Activated B cell treated with CpG ODN at 0.5 μM for 24 hours (primary cell): ENCODE data around the gene CKLF. TPM values are rescaled to one million over a fixed set of nuclear protein-coding genes. Genes with fewer than 3 reads are reported as not detected.

Experiments used
- ATAC-seq: fragments of 200-7000 bp; cut with Tn5 transposase; one replicate; pipeline ENCODE4 v1.10.0; 2021; ENCODE audit warnings: low read depth, mild to moderate bottlenecking, moderate library complexity
- CTCF ChIA-PET: fragments of 350-600 bp; sonication (Branson Sonifier 250); formaldehyde crosslinking; loops from one replicate; lab custom pipeline; 2021; ENCODE audit warnings: antibody characterized with exemption; lab: Charles Lee
- POLR2A ChIA-PET: fragments of 350-600 bp; sonication (Branson Sonifier 250); formaldehyde crosslinking; loops from one replicate; lab custom pipeline; 2021; ENCODE audit warnings: antibody characterized with exemption; lab: Charles Lee
- DNase-seq: peaks from one replicate; pipeline ENCODE4 v3.0.0; 2022
- H3K27ac Mint-ChIP-seq: one replicate; pipeline ENCODE4 v1.8.0; 2020; ENCODE audit warnings: mixed read lengths
- H3K27me3 Mint-ChIP-seq: one replicate; pipeline ENCODE4 v1.8.0; 2021; ENCODE audit warnings: mixed read lengths
- H3K36me3 Mint-ChIP-seq: one replicate; pipeline ENCODE4 v1.8.0; 2021; ENCODE audit warnings: low read depth, mixed read lengths
- H3K4me1 Mint-ChIP-seq: one replicate; pipeline ENCODE4 v1.8.0; 2021; ENCODE audit warnings: mixed read lengths
- H3K4me3 Mint-ChIP-seq: one replicate; pipeline ENCODE4 v1.8.0; 2020; ENCODE audit warnings: mild to moderate bottlenecking, mixed read lengths
- H3K9me3 Mint-ChIP-seq: one replicate; pipeline ENCODE4 v1.8.0; 2020; ENCODE audit warnings: mixed read lengths
- CTCF ChIP-seq: fragments of 200-600 bp; IDR thresholded peaks from one replicate; pipeline ENCODE4 v1.8.0; 2022; ENCODE audit warnings: antibody characterized with exemption, mild to moderate bottlenecking
- intact Hi-C: fragments of 100-400 bp; cut with micrococcal nuclease; formaldehyde crosslinking; loops from one replicate; pipeline ENCODE4 v1.15.1; 2024
- total RNA-seq: library from RNA; stranded (reverse); gene quantifications from 2 replicates; pipeline ENCODE4 v1.2.3, GENCODE V29; 2022

The CKLF gene
- total RNA-seq, 1 donor from 2014 or later: 12.1 TPM

GRCh38 chr16:66519482-66520373 is 32.6 kb upstream of the CKLF start:
- no peaks in the 10 kb centered on the region for H3K9me3 Mint-ChIP-seq
- no peak overlapping the region for H3K4me3 Mint-ChIP-seq

DNA sequence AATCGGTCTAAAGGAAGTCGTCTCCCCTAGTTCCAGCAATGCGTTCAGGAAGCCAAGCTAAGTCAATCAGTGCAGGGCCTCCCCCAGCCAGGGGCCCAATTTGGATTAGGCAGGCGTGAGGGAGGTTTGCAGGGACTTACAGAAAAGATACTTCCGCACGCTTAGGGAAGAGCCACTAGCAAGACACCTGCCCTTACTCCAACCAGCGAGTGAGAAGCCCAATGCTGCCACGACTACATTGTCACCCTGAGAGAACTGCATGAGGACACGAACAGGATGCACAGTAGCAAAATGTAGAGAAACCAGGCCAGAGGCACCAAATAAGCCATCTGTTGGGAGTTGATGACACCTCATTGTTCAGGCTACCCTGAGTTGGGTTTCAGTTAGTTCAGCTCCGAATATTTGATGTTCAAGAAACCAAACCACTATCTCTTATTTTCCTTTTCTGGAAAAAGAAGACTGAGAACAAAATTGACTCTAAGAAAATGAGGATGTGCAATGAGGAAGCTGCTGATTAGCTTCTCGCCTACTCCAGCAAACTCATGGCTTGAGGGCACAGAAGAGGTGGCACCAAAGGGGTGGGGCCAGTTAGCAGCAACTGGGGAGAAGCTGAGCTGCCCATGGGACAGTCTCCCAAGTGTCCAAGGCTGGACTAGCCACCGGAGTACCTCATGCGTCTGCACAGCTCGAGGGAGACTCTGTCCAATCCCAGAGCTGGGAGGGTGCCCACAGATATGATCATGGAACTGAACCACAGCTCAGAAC is 31.8 kb upstream of the CKLF start:
- H3K9me3 Mint-ChIP-seq: no peaks in the 10 kb centered on the region
- CTCF ChIA-PET: no interaction called here
- POLR2A ChIA-PET: interaction anchor here (9.8 kb wide), 1 partner anchor 29 kb away, joined by 162 read pairs; the partner anchor contains the start of genes CKLF and TK2
- ATAC-seq (no peak), DNase-seq (no peak)
- no peak for TF ChIP-seq CTCF
- H3K27me3 Mint-ChIP-seq: no peaks in the 10 kb centered on the region
- intact Hi-C loops: loop anchor here (2.0 kb wide), 1 partner anchor 230 kb away; the partner anchor contains the start of gene DYNC1LI2
- H3K36me3 Mint-ChIP-seq: no peaks in the 10 kb centered on the region
- H3K27ac Mint-ChIP-seq: peak overlapping the region; percentile 24
- peak overlapping the region; percentile 39 for H3K4me3 Mint-ChIP-seq
- peaks cover 97% of the 10 kb centered on the region for H3K4me1 Mint-ChIP-seq

More at GRCh38 chr16:66519482-66520373, 32.6 kb upstream of the CKLF start:
- ATAC-seq (no peak), DNase-seq (no peak)
- POLR2A ChIA-PET: interaction anchor here (9.8 kb wide), 1 partner anchor 30 kb away, joined by 162 read pairs; the partner anchor contains the start of genes CKLF and TK2
- Mint-ChIP-seq H3K27ac (peak overlapping the region; percentile 13), H3K36me3 (no peaks in the 10 kb centered on the region), H3K27me3 (no peaks in the 10 kb centered on the region), H3K4me1 (peaks cover 93% of the 10 kb centered on the region)
- CTCF ChIA-PET: no interaction called here
- intact Hi-C loops: loop anchor here (2.0 kb wide), 1 partner anchor 231 kb away; the partner anchor contains the start of gene DYNC1LI2
- TF ChIP-seq CTCF: no peak

DNA sequence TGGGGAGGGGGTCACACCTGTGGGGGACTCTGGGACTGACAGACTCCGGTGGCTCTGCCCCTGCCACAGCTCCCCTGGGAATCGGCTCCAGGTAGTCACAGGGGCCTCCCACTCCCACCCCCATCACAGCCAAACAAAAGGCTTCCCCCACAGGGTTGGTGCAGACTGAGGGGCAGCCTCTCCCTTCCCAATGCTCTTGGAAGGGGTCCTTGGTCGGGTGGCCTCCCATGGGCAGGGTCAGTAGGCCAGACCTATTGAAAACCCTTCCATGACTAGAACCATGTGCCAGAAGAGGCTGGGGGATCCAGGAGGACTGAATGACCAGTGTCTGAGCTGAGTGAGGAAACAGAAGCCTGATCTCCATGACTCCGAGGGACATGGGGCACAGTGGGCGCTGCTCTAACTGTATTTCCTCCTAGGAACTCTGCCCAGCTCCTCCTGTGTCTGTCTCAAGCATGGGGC is 31.1 kb upstream of the CKLF start:
- peaks cover 97% of the 10 kb centered on the region for H3K4me1 Mint-ChIP-seq
- no peaks in the 10 kb centered on the region for H3K36me3 Mint-ChIP-seq
- no peak for TF ChIP-seq CTCF
- H3K27me3 Mint-ChIP-seq: no peaks in the 10 kb centered on the region
- no peaks in the 10 kb centered on the region for H3K9me3 Mint-ChIP-seq
- no peak for ATAC-seq
- CTCF ChIA-PET: interaction anchor here (1.2 kb wide), 1 partner anchor 45 kb away, joined by 3 read pairs; no protein-coding TSS in a partner anchor
- intact Hi-C loops: loop anchor here (2.0 kb wide), 1 partner anchor 230 kb away; the partner anchor contains the start of gene DYNC1LI2
- H3K4me3 Mint-ChIP-seq: no peak overlapping the region
- POLR2A ChIA-PET: interaction anchor here (9.8 kb wide), 1 partner anchor 29 kb away, joined by 162 read pairs; the partner anchor contains the start of genes CKLF and TK2
- no peak for DNase-seq
- no peak overlapping the region for H3K27ac Mint-ChIP-seq

DNA sequence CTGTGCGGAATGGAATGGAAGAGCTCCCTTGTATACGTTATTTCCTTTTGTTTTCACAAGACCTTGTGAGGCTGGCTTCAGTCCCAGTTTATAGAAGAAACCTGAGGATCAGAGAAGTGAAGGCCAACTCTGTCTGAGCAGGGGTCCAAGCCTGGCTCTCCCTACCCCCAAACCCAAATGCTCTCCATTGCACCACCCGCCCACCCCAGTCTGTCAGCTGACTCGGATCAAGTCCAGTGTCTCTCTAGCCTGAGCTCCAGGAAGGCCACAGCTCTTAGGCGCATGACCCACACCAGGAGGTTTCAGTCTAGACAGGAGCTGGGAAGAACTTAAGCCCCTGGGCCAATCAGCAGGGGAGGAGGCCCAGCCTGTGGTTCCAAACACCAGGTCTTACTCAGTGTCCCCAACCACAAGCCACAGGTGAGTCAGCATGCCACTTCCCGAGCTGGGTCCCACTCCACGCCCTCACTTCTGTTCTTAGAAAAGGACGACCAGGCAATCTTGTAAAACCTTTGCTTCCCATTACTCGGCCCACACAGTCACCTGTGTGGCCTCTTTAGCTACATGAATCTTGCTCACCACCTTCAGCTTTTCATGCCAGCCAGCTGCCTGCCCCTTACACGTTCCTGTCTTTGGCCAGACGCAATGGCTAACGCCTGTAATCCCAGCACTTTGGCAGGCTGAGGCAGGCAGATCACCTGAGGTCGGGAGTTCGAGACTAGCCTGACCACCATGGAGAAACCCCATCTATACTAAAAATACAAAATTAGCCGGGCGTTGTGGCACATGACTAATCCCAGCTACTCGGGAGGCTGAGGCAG is 30.2 kb upstream of the CKLF start:
- H3K27me3 Mint-ChIP-seq: no peaks in the 10 kb centered on the region
- peak overlapping the region; percentile 93 for H3K27ac Mint-ChIP-seq
- POLR2A ChIA-PET: interaction anchor here (0.5 to 9.8 kb wide), 4 partner anchors 20 to 82 kb away, joined by 3 to 162 read pairs (median 4); partner anchors contain the start of genes CKLF and TK2
- DNase-seq: peak; percentile 62
- TF ChIP-seq CTCF: no peak
- peak overlapping the region; percentile 69 for H3K4me3 Mint-ChIP-seq
- intact Hi-C loops: loop anchor here (2.0 kb wide), 1 partner anchor 229 kb away; the partner anchor contains the start of gene DYNC1LI2
- H3K9me3 Mint-ChIP-seq: no peaks in the 10 kb centered on the region
- CTCF ChIA-PET: interaction anchor here (1.2 kb wide), 1 partner anchor 46 kb away, joined by 3 read pairs; no protein-coding TSS in a partner anchor
- peaks cover 97% of the 10 kb centered on the region for H3K4me1 Mint-ChIP-seq
- H3K36me3 Mint-ChIP-seq: no peaks in the 10 kb centered on the region
- peak; percentile 33 for ATAC-seq
